Measurements from ENCODE around the gene EBF3. TPM values are rescaled to one million over a fixed set of nuclear protein-coding genes. Genes with fewer than 3 reads are reported as not detected.

The EBF3 gene
- total RNA-seq, 4 donors from 2014 or later, result 2.5 to 4.9 (median 4.6) TPM

- no peak for ATAC-seq
- no peaks in the 10 kb centered on the region for H3K4me1 ChIP-seq
- H3K27me3 ChIP-seq, result peaks cover 7% of the 10 kb centered on the region
- H3K27ac ChIP-seq, result no peak overlapping the region
- TF ChIP-seq POLR2A (IDR thresholded peaks at IDR 0.05), result no peak
- no peak for TF ChIP-seq POLR2AphosphoS5 (IDR thresholded peaks at IDR 0.05)
- TF ChIP-seq CTCF (IDR thresholded peaks at IDR 0.05), result no peak
- no peak for TF ChIP-seq EP300 (IDR thresholded peaks at IDR 0.05)
- H3K36me3 ChIP-seq, result no peaks in the 10 kb centered on the region
- H3K9me3 ChIP-seq, result no peaks in the 10 kb centered on the region
- WGBS, 2 donors (ENCODE audit: low coverage in 1 of 2), result 86 to 100% methylated on average over 1 to 9 of the region's 22 CpGs
- H3K4me3 ChIP-seq, result no peak overlapping the region
These were observed 52.5 kb downstream of the EBF3 start for GRCh38 chr10:129911451-129912165.

GRCh38 chr10:129910861-129911260 lies 53.2 kb downstream of the EBF3 start:
- Histone ChIP-seq H3K4me1 (no peaks in the 10 kb centered on the region), H3K36me3 (no peaks in the 10 kb centered on the region), H3K27ac (no peak overlapping the region), H3K27me3 (peaks cover 9% of the 10 kb centered on the region), H3K4me3 (no peak overlapping the region), H3K9me3 (no peaks in the 10 kb centered on the region)
- TF ChIP-seq CTCF (IDR thresholded peaks at IDR 0.05) (no peak), EP300 (IDR thresholded peaks at IDR 0.05) (no peak), POLR2A (IDR thresholded peaks at IDR 0.05) (no peak), POLR2AphosphoS5 (IDR thresholded peaks at IDR 0.05) (no peak)
- ATAC-seq, result no peak
- WGBS, 2 donors (ENCODE audit: low coverage in 1 of 2), result 89% methylated on average over 3 of the region's 10 CpGs; no CpG with 5 or more reads in 1 of the 2 donors

GRCh38 chr10:129909531-129910256 lies 54.4 kb downstream of the EBF3 start:
- no peaks in the 10 kb centered on the region for H3K4me1 ChIP-seq
- ATAC-seq, result no peak
- peaks cover 18% of the 10 kb centered on the region for H3K27me3 ChIP-seq
- 100% methylated on average over 1 of the region's 28 CpGs; no CpG with 5 or more reads in 1 of the 2 donors for WGBS, 2 donors (ENCODE audit: low coverage in 1 of 2)
- H3K4me3 ChIP-seq, result no peak overlapping the region
- no peak overlapping the region for H3K27ac ChIP-seq
- H3K9me3 ChIP-seq, result no peaks in the 10 kb centered on the region
- no peaks in the 10 kb centered on the region for H3K36me3 ChIP-seq
- TF ChIP-seq EP300 (IDR thresholded peaks at IDR 0.05) (no peak), POLR2AphosphoS5 (IDR thresholded peaks at IDR 0.05) (no peak), CTCF (IDR thresholded peaks at IDR 0.05) (no peak), POLR2A (IDR thresholded peaks at IDR 0.05) (no peak)

- no peaks in the 10 kb centered on the region for H3K4me1 ChIP-seq
- H3K4me3 ChIP-seq, result no peak overlapping the region
- H3K36me3 ChIP-seq, result no peaks in the 10 kb centered on the region
- no peaks in the 10 kb centered on the region for H3K9me3 ChIP-seq
- H3K27ac ChIP-seq, result no peak overlapping the region
- H3K27me3 ChIP-seq, result peaks cover 18% of the 10 kb centered on the region
- ATAC-seq, result no peak
- WGBS, 2 donors (ENCODE audit: low coverage in 1 of 2), result 100% methylated on average over 1 of the region's 3 CpGs; no CpG with 5 or more reads in 1 of the 2 donors
- TF ChIP-seq POLR2A (IDR thresholded peaks at IDR 0.05) (no peak), CTCF (IDR thresholded peaks at IDR 0.05) (no peak), EP300 (IDR thresholded peaks at IDR 0.05) (no peak), POLR2AphosphoS5 (IDR thresholded peaks at IDR 0.05) (no peak)
These were observed 55.0 kb downstream of the EBF3 start for GRCh38 chr10:129909080-129909479.
